D341Med (cell line): ENCODE measurements around the gene UNKL.
A peak's percentile ranks its signal among the peaks of the same experiment; 100 is the strongest.

Experiments
- DNase-seq: peaks from one replicate; pipeline ENCODE4 v3.0.0; 2012; ENCODE audit warnings: low spot score

The UNKL gene

GRCh38 chr16:1431497-1432270 lies 17.2 kb upstream of the UNKL start:
- DNase-seq: no peak

- no peak for DNase-seq
Observed at GRCh38 chr16:1430759-1431496, 16.4 kb upstream of the UNKL start, which contains the start of gene PERCC1. Gene PERCC1, plus strand, starts transcription at chr16:1431078. Its CDS starts 1,516 bp downstream, at chr16:1432594.

GRCh38 chr16:1430214-1430758 lies 15.8 kb upstream of the UNKL start:
- DNase-seq: no peak

- no peak for DNase-seq
Observed at GRCh38 chr16:1429631-1430030, 15.1 kb upstream of the UNKL start.

GRCh38 chr16:1429012-1429411 lies 14.5 kb upstream of the UNKL start:
- DNase-seq: no peak

GRCh38 chr16:1428511-1428910 lies 14.0 kb upstream of the UNKL start:
- DNase-seq: no peak

GRCh38 chr16:1427473-1428461 lies 13.3 kb upstream of the UNKL start:
- no peak for DNase-seq

GRCh38 chr16:1426734-1427471 lies 12.4 kb upstream of the UNKL start:
- DNase-seq: no peak

- no peak for DNase-seq
Observed at GRCh38 chr16:1425616-1426370, 11.3 kb upstream of the UNKL start.

GRCh38 chr16:1424028-1424427 lies 9.5 kb upstream of the UNKL start:
- no peak for DNase-seq

GRCh38 chr16:1422076-1422475 lies 7.6 kb upstream of the UNKL start:
- DNase-seq: no peak

- no peak for DNase-seq
Observed at GRCh38 chr16:1420111-1420539, 5.6 kb upstream of the UNKL start.

- no peak for DNase-seq
Observed at GRCh38 chr16:1416521-1416941, 2.0 kb upstream of the UNKL start.

- peak; percentile 84 for DNase-seq
Observed at GRCh38 chr16:1413684-1414531, 596 bp downstream of the UNKL start.

- no peak for DNase-seq
Observed at GRCh38 chr16:1412847-1413246, 1.7 kb downstream of the UNKL start.

- DNase-seq: peak; percentile 96
Observed at GRCh38 chr16:1408171-1408837, 6.2 kb downstream of the UNKL start.

GRCh38 chr16:1407753-1408152 lies 6.8 kb downstream of the UNKL start:
- peak; percentile 28 for DNase-seq

GRCh38 chr16:1403733-1404132 lies 10.8 kb downstream of the UNKL start:
- DNase-seq: no peak

- no peak for DNase-seq
Observed at GRCh38 chr16:1403036-1403435, 11.5 kb downstream of the UNKL start.
